Transverse colon (tissue), 4 donors: ENCODE results near the gene CCDC186. TPM values are rescaled to one million over a fixed set of nuclear protein-coding genes. Genes with fewer than 3 reads are reported as not detected.

ENCODE experiments used
- DNase-seq: peaks from one replicate; pipeline ENCODE4 v3.0.0-alpha.2; 2019
- H3K27ac ChIP-seq, 4 donors: fragments of 200-600 bp; sonication (generic); 2 replicates each; pipeline ENCODE4 v1.5.1; 2016 to 2018; ENCODE audit warnings: inconsistent platforms in 4 of 4
- H3K27me3 ChIP-seq: fragments of 200-600 bp; sonication (generic); 2 replicates; pipeline ENCODE4 v1.5.1; 2017; ENCODE audit warnings: inconsistent platforms
- H3K36me3 ChIP-seq, 4 donors: fragments of 200-600 bp; sonication (generic); 2 replicates each; pipeline ENCODE4 v1.5.1; 2017 to 2019; ENCODE audit warnings: inconsistent platforms in 4 of 4
- H3K4me1 ChIP-seq, 4 donors: fragments of 200-600 bp; sonication (generic); 2 replicates each; pipeline ENCODE4 v1.5.1; 2017 to 2020; ENCODE audit warnings: inconsistent platforms in 4 of 4
- H3K4me3 ChIP-seq, 4 donors: fragments of 200-600 bp; sonication (generic); 1 replicate in 1 of 4; 2 replicates in 3 of 4; pipeline versions ENCODE4 v1.5.1 to v1.6.1; 2017 to 2019; ENCODE audit warnings: inconsistent platforms in 4 of 4
- H3K9me3 ChIP-seq, 2 donors: fragments of 200-600 bp; sonication (generic); 2 replicates each; pipeline ENCODE4 v1.5.1; 2017 to 2019; ENCODE audit warnings: inconsistent platforms in 2 of 2
- EP300 ChIP-seq: sonication (generic); formaldehyde crosslinking; IDR thresholded peaks from one replicate; pipeline ENCODE4 v1.6.1; 2017; ENCODE audit warnings: antibody characterized with exemption, low read depth
- POLR2A ChIP-seq: fragments of 450-650 bp; IDR thresholded peaks from one replicate; pipeline ENCODE4 v1.6.1; 2016; ENCODE audit warnings: antibody characterized with exemption, mild to moderate bottlenecking, moderate library complexity
- POLR2AphosphoS5 ChIP-seq, 3 donors: sonication (generic); formaldehyde crosslinking; IDR thresholded peaks; one replicate each; pipeline ENCODE4 v1.6.1; 2016; ENCODE audit warnings: antibody characterized with exemption in 3 of 3
- WGBS, 2 donors: methylation state at CpG; one replicate each; pipeline ENCODE4 v1.1.5; 2018; ENCODE audit warnings: low coverage in 1 of 2; 5-methylcytosine and 5-hydroxymethylcytosine counted together
- in situ Hi-C, 4 donors: fragments of 200-750 bp; cut with MboI; loops; one replicate each; pipeline versions ENCODE4 v1.15.0 to v1.15.1; 2017; ENCODE audit warnings: low sequenced_read_pairs in 3 of 4, low pct_ligation_motif_present in 1 of 4, low pct_unique_long_range_greater_than_20kb in 1 of 4
- intact Hi-C: fragments of 100-400 bp; cut with DNase I; formaldehyde crosslinking; loops from one replicate; pipeline ENCODE4 v1.15.1; 2023; ENCODE audit warnings: low total_unique reads
- total RNA-seq, 4 donors: library from RNA; depleted of rRNA; stranded (reverse); fragments of >200 nt; gene quantifications; one replicate each; pipeline ENCODE4 v1.1.0, GENCODE V29; 2016
- TF ChIP-seq, protein P1 (sequence below), 5 experiments: fragments of 200-600 bp in 3 of 5; fragments of 450-650 bp in 2 of 5; sonication (generic) in 3 of 5; IDR thresholded peaks; 1 replicate in 2 of 5; 2 replicates in 3 of 5; pipeline ENCODE4 v1.5.1; 2016 to 2017; ENCODE audit warnings: antibody characterized with exemption in 5 of 5, inconsistent platforms in 3 of 5, mild to moderate bottlenecking in 2 of 5, moderate library complexity in 1 of 5

CCDC186 gene
- total RNA-seq, 4 donors from 2014 or later = 18.7 to 194 (median 47.5) TPM

- no peak for DNase-seq
- WGBS, 2 donors = 100% methylated on average over 3 of the region's 3 CpGs
- TF ChIP-seq, protein P1, sequence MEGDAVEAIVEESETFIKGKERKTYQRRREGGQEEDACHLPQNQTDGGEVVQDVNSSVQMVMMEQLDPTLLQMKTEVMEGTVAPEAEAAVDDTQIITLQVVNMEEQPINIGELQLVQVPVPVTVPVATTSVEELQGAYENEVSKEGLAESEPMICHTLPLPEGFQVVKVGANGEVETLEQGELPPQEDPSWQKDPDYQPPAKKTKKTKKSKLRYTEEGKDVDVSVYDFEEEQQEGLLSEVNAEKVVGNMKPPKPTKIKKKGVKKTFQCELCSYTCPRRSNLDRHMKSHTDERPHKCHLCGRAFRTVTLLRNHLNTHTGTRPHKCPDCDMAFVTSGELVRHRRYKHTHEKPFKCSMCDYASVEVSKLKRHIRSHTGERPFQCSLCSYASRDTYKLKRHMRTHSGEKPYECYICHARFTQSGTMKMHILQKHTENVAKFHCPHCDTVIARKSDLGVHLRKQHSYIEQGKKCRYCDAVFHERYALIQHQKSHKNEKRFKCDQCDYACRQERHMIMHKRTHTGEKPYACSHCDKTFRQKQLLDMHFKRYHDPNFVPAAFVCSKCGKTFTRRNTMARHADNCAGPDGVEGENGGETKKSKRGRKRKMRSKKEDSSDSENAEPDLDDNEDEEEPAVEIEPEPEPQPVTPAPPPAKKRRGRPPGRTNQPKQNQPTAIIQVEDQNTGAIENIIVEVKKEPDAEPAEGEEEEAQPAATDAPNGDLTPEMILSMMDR (IDR thresholded peaks at IDR 0.05) = no peak
- no peak for TF ChIP-seq POLR2AphosphoS5 (IDR thresholded peaks at IDR 0.05)
- no peak for TF ChIP-seq POLR2A
- TF ChIP-seq EP300 = no peak
- Histone ChIP-seq H3K27ac (no peak overlapping the region), H3K27me3 (no peaks in the 10 kb centered on the region), H3K36me3 (peaks cover 0 to 2% (median 0%) of the 10 kb centered on the region in 4 donors), H3K4me3 (no peak overlapping the region), H3K4me1 (peaks cover 7 to 52% (median 20%) of the 10 kb centered on the region in 4 donors), H3K9me3 (no peaks in the 10 kb centered on the region)
- intact Hi-C loops = no loop called here
- in situ Hi-C loops = no loop called here
Measured at GRCh38 chr10:114167985-114168384, 6.0 kb downstream of the CCDC186 start.

GRCh38 chr10:114166494-114166893, 7.5 kb downstream of the CCDC186 start:
- in situ Hi-C loops = no loop called here
- DNase-seq = no peak
- Histone ChIP-seq H3K4me3 (no peak overlapping the region), H3K9me3 (no peaks in the 10 kb centered on the region), H3K27me3 (no peaks in the 10 kb centered on the region), H3K36me3 (peaks cover 0 to 3% (median 0%) of the 10 kb centered on the region in 4 donors), H3K4me1 (peaks cover 7 to 41% (median 13%) of the 10 kb centered on the region in 4 donors), H3K27ac (no peak overlapping the region)
- intact Hi-C loops = no loop called here
- TF ChIP-seq, protein P1 (IDR thresholded peaks at IDR 0.05) = no peak
- no peak for TF ChIP-seq POLR2A
- no peak for TF ChIP-seq EP300
- no peak for TF ChIP-seq POLR2AphosphoS5 (IDR thresholded peaks at IDR 0.05)
- WGBS, 2 donors = 37% methylated on average over 3 of the region's 3 CpGs

GRCh38 chr10:114166043-114166442, 8.0 kb downstream of the CCDC186 start:
- in situ Hi-C loops = no loop called here
- Histone ChIP-seq H3K9me3 (no peaks in the 10 kb centered on the region), H3K36me3 (peaks cover 0 to 3% (median 0%) of the 10 kb centered on the region in 4 donors), H3K4me3 (no peak overlapping the region), H3K27me3 (no peaks in the 10 kb centered on the region), H3K27ac (no peak overlapping the region), H3K4me1 (peaks cover 7 to 36% (median 13%) of the 10 kb centered on the region in 4 donors)
- WGBS, 2 donors = 60 to 73% methylated on average over 3 of the region's 3 CpGs
- TF ChIP-seq EP300 = no peak
- TF ChIP-seq, protein P1 (IDR thresholded peaks at IDR 0.05) = no peak
- no peak for TF ChIP-seq POLR2AphosphoS5 (IDR thresholded peaks at IDR 0.05)
- no peak for TF ChIP-seq POLR2A
- intact Hi-C loops = no loop called here
- no peak for DNase-seq

GRCh38 chr10:114163062-114163461, 10.9 kb downstream of the CCDC186 start:
- Histone ChIP-seq H3K4me3 (no peak overlapping the region), H3K4me1 (peaks cover 7 to 47% (median 17%) of the 10 kb centered on the region in 4 donors), H3K9me3 (no peaks in the 10 kb centered on the region), H3K27ac (peak overlapping the region in 1 of 4 donors; percentile 36), H3K36me3 (peaks cover 0 to 3% (median 0%) of the 10 kb centered on the region in 4 donors), H3K27me3 (no peaks in the 10 kb centered on the region)
- in situ Hi-C loops = no loop called here
- no peak for DNase-seq
- 73 to 74% methylated on average over 2 of the region's 2 CpGs for WGBS, 2 donors
- intact Hi-C loops = no loop called here
- TF ChIP-seq POLR2AphosphoS5 (IDR thresholded peaks at IDR 0.05) (no peak), EP300 (no peak), POLR2A (no peak)
- TF ChIP-seq, protein P1 (IDR thresholded peaks at IDR 0.05) = no peak
